Measurements from ENCODE around the gene RASD1. TPM values are rescaled to one million over a fixed set of nuclear protein-coding genes. Genes with fewer than 3 reads are reported as not detected.

Gene RASD1
- total RNA-seq, 4 donors from 2014 or later, result 166 to 250 (median 231) TPM

- Histone ChIP-seq H3K4me3 (no peak overlapping the region), H3K27me3 (no peaks in the 10 kb centered on the region)
These were observed 6.8 kb upstream of the RASD1 start for GRCh38 chr17:17502741-17503565.

GRCh38 chr17:17500999-17501605 is 4.9 kb upstream of the RASD1 start:
- no peaks in the 10 kb centered on the region for H3K27me3 ChIP-seq
- H3K9me3 ChIP-seq, result no peaks in the 10 kb centered on the region
- peaks cover 0 to 9% (median 4%) of the 10 kb centered on the region in 4 donors for H3K4me1 ChIP-seq
- DNase-seq (ENCODE audit: low spot score in 2 of 2), result no peak
- no peak overlapping the region for H3K27ac ChIP-seq
- no peak for TF ChIP-seq EP300 (IDR thresholded peaks at IDR 0.05)
- peaks cover 0 to 7% (median 0%) of the 10 kb centered on the region in 3 donors for H3K36me3 ChIP-seq
- 61 to 66% methylated on average over 14 of the region's 14 CpGs for WGBS, 2 donors
- H3K4me3 ChIP-seq, result no peak overlapping the region

More at GRCh38 chr17:17502741-17503565, 6.8 kb upstream of the RASD1 start:
- peaks cover 0 to 14% (median 0%) of the 10 kb centered on the region in 3 donors for H3K36me3 ChIP-seq
- no peaks in the 10 kb centered on the region for H3K9me3 ChIP-seq
- 89 to 92% methylated on average over 21 of the region's 21 CpGs for WGBS, 2 donors
- TF ChIP-seq CTCF (IDR thresholded peaks at IDR 0.05) (no peak), EP300 (IDR thresholded peaks at IDR 0.05) (no peak), POLR2A (IDR thresholded peaks at IDR 0.05) (no peak)
- no peak overlapping the region for H3K27ac ChIP-seq
- no peaks in the 10 kb centered on the region for H3K4me1 ChIP-seq
- no peak for DNase-seq (ENCODE audit: low spot score in 2 of 2)

- Histone ChIP-seq H3K36me3 (no peaks in the 10 kb centered on the region), H3K9me3 (no peaks in the 10 kb centered on the region), H3K27me3 (no peaks in the 10 kb centered on the region), H3K4me3 (no peak overlapping the region), H3K27ac (no peak overlapping the region), H3K4me1 (peaks cover 0 to 25% (median 16%) of the 10 kb centered on the region in 4 donors)
- TF ChIP-seq EP300 (IDR thresholded peaks at IDR 0.05), result no peak
- no peak for TF ChIP-seq POLR2A (IDR thresholded peaks at IDR 0.05)
- TF ChIP-seq CTCF (IDR thresholded peaks at IDR 0.05), result no peak
- DNase-seq (ENCODE audit: low spot score in 2 of 2), result no peak
- WGBS, 2 donors, result 84 to 90% methylated on average over 17 of the region's 17 CpGs
These were observed 3.4 kb upstream of the RASD1 start for GRCh38 chr17:17499402-17500145.

- no peak for DNase-seq (ENCODE audit: low spot score in 2 of 2)
- Histone ChIP-seq H3K9me3 (no peaks in the 10 kb centered on the region), H3K4me1 (peaks cover 0 to 30% (median 20%) of the 10 kb centered on the region in 4 donors), H3K4me3 (no peak overlapping the region), H3K36me3 (no peaks in the 10 kb centered on the region), H3K27ac (no peak overlapping the region), H3K27me3 (no peaks in the 10 kb centered on the region)
- 87 to 90% methylated on average over 16 of the region's 16 CpGs for WGBS, 2 donors
- no peak for TF ChIP-seq CTCF (IDR thresholded peaks at IDR 0.05)
- TF ChIP-seq EP300 (IDR thresholded peaks at IDR 0.05), result no peak
- TF ChIP-seq POLR2A (IDR thresholded peaks at IDR 0.05), result no peak
These were observed 2.6 kb upstream of the RASD1 start for GRCh38 chr17:17498606-17499301.

GRCh38 chr17:17497845-17498520 is 1.8 kb upstream of the RASD1 start:
- Histone ChIP-seq H3K36me3 (peaks cover 0 to 4% (median 0%) of the 10 kb centered on the region in 3 donors), H3K27me3 (no peaks in the 10 kb centered on the region), H3K4me1 (peaks cover 0 to 38% (median 22%) of the 10 kb centered on the region in 4 donors), H3K4me3 (no peak overlapping the region), H3K9me3 (no peaks in the 10 kb centered on the region), H3K27ac (no peak overlapping the region)
- 93 to 94% methylated on average over 7 to 8 of the region's 10 CpGs for WGBS, 2 donors
- no peak for DNase-seq (ENCODE audit: low spot score in 2 of 2)
- TF ChIP-seq POLR2A (IDR thresholded peaks at IDR 0.05), result no peak
- TF ChIP-seq CTCF (IDR thresholded peaks at IDR 0.05), result no peak
- no peak for TF ChIP-seq EP300 (IDR thresholded peaks at IDR 0.05)
